Measurements from ENCODE around the gene SCAF1. TPM values are rescaled to one million over a fixed set of nuclear protein-coding genes. Genes with fewer than 3 reads are reported as not detected.

Gene SCAF1
- total RNA-seq, 6 experiments from 2014 or later = 14.6 to 33.0 (median 27.3) TPM

GRCh38 chr19:49691243-49692146 is 49.5 kb downstream of the SCAF1 start:
- H3K27me3 ChIP-seq = no peaks in the 10 kb centered on the region
- no peaks in the 10 kb centered on the region for H3K9me3 ChIP-seq
- WGBS (ENCODE audit: insufficient coverage, low coverage, low lambda C conversion rate, missing lambda C conversion rate) = 22% methylated on average over 20 of the region's 39 CpGs
- H3K27ac ChIP-seq = no peak overlapping the region
- no peak for TF ChIP-seq POLR2A (IDR thresholded peaks at IDR 0.05)
- TF ChIP-seq, protein P1, sequence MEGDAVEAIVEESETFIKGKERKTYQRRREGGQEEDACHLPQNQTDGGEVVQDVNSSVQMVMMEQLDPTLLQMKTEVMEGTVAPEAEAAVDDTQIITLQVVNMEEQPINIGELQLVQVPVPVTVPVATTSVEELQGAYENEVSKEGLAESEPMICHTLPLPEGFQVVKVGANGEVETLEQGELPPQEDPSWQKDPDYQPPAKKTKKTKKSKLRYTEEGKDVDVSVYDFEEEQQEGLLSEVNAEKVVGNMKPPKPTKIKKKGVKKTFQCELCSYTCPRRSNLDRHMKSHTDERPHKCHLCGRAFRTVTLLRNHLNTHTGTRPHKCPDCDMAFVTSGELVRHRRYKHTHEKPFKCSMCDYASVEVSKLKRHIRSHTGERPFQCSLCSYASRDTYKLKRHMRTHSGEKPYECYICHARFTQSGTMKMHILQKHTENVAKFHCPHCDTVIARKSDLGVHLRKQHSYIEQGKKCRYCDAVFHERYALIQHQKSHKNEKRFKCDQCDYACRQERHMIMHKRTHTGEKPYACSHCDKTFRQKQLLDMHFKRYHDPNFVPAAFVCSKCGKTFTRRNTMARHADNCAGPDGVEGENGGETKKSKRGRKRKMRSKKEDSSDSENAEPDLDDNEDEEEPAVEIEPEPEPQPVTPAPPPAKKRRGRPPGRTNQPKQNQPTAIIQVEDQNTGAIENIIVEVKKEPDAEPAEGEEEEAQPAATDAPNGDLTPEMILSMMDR (IDR thresholded peaks at IDR 0.05) = no peak
- H3K4me1 ChIP-seq = peaks cover 0 to 17% (median 2%) of the 10 kb centered on the region in 4 donors
- peak; percentile 9 to 25 (median 18) for ATAC-seq
- no peaks in the 10 kb centered on the region for H3K36me3 ChIP-seq
- no peak for DNase-seq
- H3K4me3 ChIP-seq = peak overlapping the region; percentile 23 to 39 (median 24)
- intact Hi-C loops (cut with DNase I) = no loop called here

DNA sequence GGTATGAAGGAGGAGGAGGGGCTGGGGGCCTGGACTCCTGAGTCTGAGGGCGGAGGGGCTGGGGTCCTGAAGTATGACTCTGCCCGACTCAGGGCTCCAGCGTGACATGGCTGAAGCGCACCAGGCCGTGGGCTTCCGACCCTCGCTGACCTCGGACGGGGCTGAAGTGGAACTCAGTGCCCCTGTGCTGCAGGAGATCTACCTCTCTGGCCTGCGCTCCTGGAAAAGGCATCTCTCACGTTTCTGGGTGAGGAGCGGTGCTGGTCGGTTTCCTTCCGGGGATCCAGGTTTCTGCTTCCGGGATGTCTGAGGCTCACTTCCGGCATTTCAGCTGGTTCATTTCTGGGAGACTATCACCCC is 50.1 kb downstream of the SCAF1 start:
- WGBS (ENCODE audit: insufficient coverage, low coverage, low lambda C conversion rate, missing lambda C conversion rate) = 91% methylated on average over 5 of the region's 16 CpGs
- no peak for DNase-seq

DNA sequence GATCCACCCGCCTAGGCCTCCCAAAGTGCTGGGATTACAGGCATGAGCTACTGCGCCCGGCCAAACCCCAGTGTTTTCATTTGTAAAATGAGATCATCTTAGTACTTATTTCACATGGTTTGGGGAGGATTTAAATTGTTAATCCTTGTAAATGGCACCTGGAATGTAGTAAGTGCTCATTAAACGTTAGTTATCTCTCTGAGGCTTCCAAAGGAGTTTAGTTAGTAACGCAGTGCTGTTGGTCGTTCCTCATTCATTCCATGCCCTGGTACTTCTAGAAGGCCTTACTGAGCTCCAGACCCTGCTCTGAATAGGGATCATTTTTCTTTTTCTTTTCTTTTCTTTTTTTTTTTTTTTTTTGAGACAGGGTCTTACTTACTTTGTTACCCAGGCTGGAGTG is 54.1 kb downstream of the SCAF1 start:
- Histone ChIP-seq H3K36me3 (no peaks in the 10 kb centered on the region), H3K27me3 (no peaks in the 10 kb centered on the region), H3K4me3 (no peak overlapping the region), H3K9me3 (no peaks in the 10 kb centered on the region), H3K27ac (no peak overlapping the region), H3K4me1 (peaks cover 0 to under 1% (median 0%) of the 10 kb centered on the region in 4 donors)
- intact Hi-C loops (cut with DNase I) = no loop called here
- TF ChIP-seq, protein P1 (IDR thresholded peaks at IDR 0.05) = no peak
- TF ChIP-seq POLR2A (IDR thresholded peaks at IDR 0.05) = no peak
- no peak for DNase-seq
- no peak for ATAC-seq
- WGBS (ENCODE audit: insufficient coverage, low coverage, low lambda C conversion rate, missing lambda C conversion rate) = 66% methylated on average over 4 of the region's 6 CpGs

More for the DNA sequence above, 50.1 kb downstream of the SCAF1 start:
- no peak for ATAC-seq
- Histone ChIP-seq H3K27ac (no peak overlapping the region), H3K4me3 (no peak overlapping the region), H3K9me3 (no peaks in the 10 kb centered on the region), H3K27me3 (no peaks in the 10 kb centered on the region), H3K36me3 (no peaks in the 10 kb centered on the region), H3K4me1 (peaks cover 0 to 17% (median 2%) of the 10 kb centered on the region in 4 donors)
- intact Hi-C loops (cut with DNase I) = no loop called here
- TF ChIP-seq POLR2A (IDR thresholded peaks at IDR 0.05) = no peak
- TF ChIP-seq, protein P1 (IDR thresholded peaks at IDR 0.05) = no peak

DNA sequence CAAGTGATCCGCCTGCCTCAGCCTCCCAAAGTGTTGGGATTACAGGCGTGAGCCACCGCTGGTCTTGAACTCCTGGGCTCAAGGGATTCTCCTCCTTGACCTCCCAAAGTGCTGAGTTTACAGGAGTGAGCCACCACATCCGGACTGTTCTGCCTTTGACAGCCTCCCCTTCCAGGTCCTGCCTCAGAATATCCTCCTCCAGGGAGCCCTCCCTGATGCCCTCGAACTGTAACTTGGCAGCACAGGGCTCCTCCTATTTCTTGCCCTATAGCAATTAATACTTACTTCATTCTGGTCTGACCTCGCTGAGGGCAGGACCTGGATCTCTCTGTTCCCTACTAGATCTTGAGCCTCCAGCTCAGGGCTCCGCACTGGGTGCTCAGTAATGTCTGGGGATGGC is 54.9 kb downstream of the SCAF1 start:
- ATAC-seq (no peak), DNase-seq (no peak)
- Histone ChIP-seq H3K4me3 (no peak overlapping the region), H3K4me1 (no peaks in the 10 kb centered on the region), H3K27ac (no peak overlapping the region), H3K27me3 (no peaks in the 10 kb centered on the region), H3K9me3 (no peaks in the 10 kb centered on the region), H3K36me3 (no peaks in the 10 kb centered on the region)
- WGBS (ENCODE audit: insufficient coverage, low coverage, low lambda C conversion rate, missing lambda C conversion rate) = 84% methylated on average over 4 of the region's 7 CpGs
- TF ChIP-seq, protein P1 (IDR thresholded peaks at IDR 0.05) = no peak
- TF ChIP-seq POLR2A (IDR thresholded peaks at IDR 0.05) = no peak
- intact Hi-C loops (cut with DNase I) = no loop called here

Data from right lobe of liver (tissue), 6 donors.